Mesenchymal stem cell (in vitro differentiated cells and primary cell): ENCODE data around the gene IFI27L2.

Experiments used
- DNase-seq: peaks from one replicate; pipeline ENCODE4 v3.0.0-alpha.2; 2013
- H2AFZ ChIP-seq: one replicate; pipeline ENCODE4 v1.6.1; 2013; ENCODE audit warnings: low read depth, mild to moderate bottlenecking, control low read depth, inconsistent platforms, low read length, moderate library complexity
- H2AK5ac ChIP-seq: 2 replicates; pipeline ENCODE4 v1.6.1; 2013; ENCODE audit warnings: low read length, moderate library complexity, mild to moderate bottlenecking, inconsistent platforms; ENCODE audit not compliant: severe bottlenecking
- H2BK120ac ChIP-seq: one replicate; pipeline ENCODE4 v1.6.1; 2013; ENCODE audit warnings: low read depth, mild to moderate bottlenecking, inconsistent platforms, low read length, moderate library complexity
- H2BK12ac ChIP-seq, 2 experiments: one replicate each; pipeline ENCODE4 v1.6.1; 2013; ENCODE audit warnings: inconsistent platforms in 2 of 2, low read length in 2 of 2, mild to moderate bottlenecking in 2 of 2, moderate library complexity in 2 of 2, control low read depth in 1 of 2
- H2BK15ac ChIP-seq: one replicate; pipeline ENCODE4 v1.6.1; 2013; ENCODE audit warnings: mild to moderate bottlenecking, low read depth, inconsistent platforms; ENCODE audit not compliant: poor library complexity, severe bottlenecking
- H2BK5ac ChIP-seq: 2 replicates; pipeline ENCODE4 v1.6.1; 2013; ENCODE audit warnings: low read depth, mild to moderate bottlenecking, low read length, control low read depth, inconsistent platforms; ENCODE audit not compliant: poor library complexity, severe bottlenecking
- H3K14ac ChIP-seq, 2 experiments: one replicate each; pipeline ENCODE4 v1.6.1; 2013; ENCODE audit warnings: inconsistent platforms in 2 of 2, low read length in 2 of 2, control low read depth in 1 of 2, mild to moderate bottlenecking in 1 of 2, moderate library complexity in 1 of 2
- H3K18ac ChIP-seq, 2 experiments: one replicate each; pipeline ENCODE4 v1.6.1; 2013; ENCODE audit warnings: inconsistent platforms in 2 of 2, low read length in 2 of 2, control low read depth in 1 of 2, low read depth in 1 of 2, mild to moderate bottlenecking in 1 of 2
- H3K23ac ChIP-seq, 2 experiments: one replicate each; pipeline ENCODE4 v1.6.1; 2013; ENCODE audit warnings: inconsistent platforms in 2 of 2, low read length in 2 of 2, mild to moderate bottlenecking in 2 of 2, moderate library complexity in 2 of 2, control low read depth in 1 of 2
- H3K27ac ChIP-seq: 2 replicates; pipeline ENCODE4 v1.5.1; 2013; ENCODE audit warnings: mild to moderate bottlenecking, moderate library complexity, low read length, control low read depth, inconsistent platforms; ENCODE audit not compliant: poor library complexity, severe bottlenecking
- H3K27me3 ChIP-seq, 2 experiments: 2 replicates each; pipeline versions ENCODE4 v1.6.1 to v1.7.0; 2013; ENCODE audit warnings: low read length in 2 of 2, mild to moderate bottlenecking in 2 of 2, moderate library complexity in 2 of 2, control low read depth in 1 of 2, inconsistent platforms in 1 of 2; ENCODE audit not compliant: control insufficient read depth in 1 of 2, insufficient read depth in 1 of 2
- H3K36me3 ChIP-seq, 2 experiments: 2 replicates each; pipeline versions ENCODE4 v1.6.1 to v1.7.0; 2013; ENCODE audit warnings: low read length in 2 of 2, control low read depth in 1 of 2, inconsistent platforms in 1 of 2, low read depth in 1 of 2, mild to moderate bottlenecking in 1 of 2; ENCODE audit not compliant: insufficient read depth in 2 of 2, control insufficient read depth in 1 of 2
- H3K4ac ChIP-seq, 2 experiments: one replicate each; pipeline ENCODE4 v1.6.1; 2013; ENCODE audit warnings: inconsistent platforms in 2 of 2, low read length in 2 of 2, mild to moderate bottlenecking in 2 of 2, moderate library complexity in 2 of 2, control low read depth in 1 of 2, low read depth in 1 of 2
- H3K4me1 ChIP-seq: 2 replicates; pipeline ENCODE4 v1.6.1; 2013; ENCODE audit warnings: low read depth, low read length, control low read depth; ENCODE audit not compliant: control insufficient read depth, insufficient read depth
- H3K4me2 ChIP-seq: 2 replicates; pipeline ENCODE4 v1.6.1; 2013; ENCODE audit warnings: low read length, mild to moderate bottlenecking, inconsistent platforms; ENCODE audit not compliant: poor library complexity, severe bottlenecking
- H3K4me3 ChIP-seq, 2 experiments: 2 replicates each; pipeline versions ENCODE4 v1.5.1 to v1.7.0; 2013; ENCODE audit warnings: low read length in 2 of 2, mild to moderate bottlenecking in 2 of 2, control low read depth in 1 of 2, low read depth in 1 of 2; ENCODE audit not compliant: insufficient read depth in 1 of 2
- H3K79me1 ChIP-seq: replicated peaks from 2 replicates; pipeline ENCODE4 v1.6.1; 2013; ENCODE audit warnings: mild to moderate bottlenecking, control low read depth, low read length, inconsistent platforms; ENCODE audit not compliant: poor library complexity, severe bottlenecking
- H3K9ac ChIP-seq: 2 replicates; pipeline ENCODE4 v1.7.0; 2013; ENCODE audit warnings: mild to moderate bottlenecking, low read length, moderate library complexity
- H3K9me3 ChIP-seq: 2 replicates; pipeline ENCODE4 v1.7.0; 2013; ENCODE audit warnings: mild to moderate bottlenecking, low read length; ENCODE audit not compliant: control insufficient read depth
- H4K8ac ChIP-seq: one replicate; pipeline ENCODE4 v1.6.1; 2013; ENCODE audit warnings: inconsistent platforms, mild to moderate bottlenecking, low read length, moderate library complexity
- H4K91ac ChIP-seq: one replicate; pipeline ENCODE4 v1.6.1; 2013; ENCODE audit warnings: mild to moderate bottlenecking, low read length, inconsistent platforms
- WGBS: methylation state at CpG from one replicate; pipeline ENCODE4 v1.1.7; 2013; ENCODE audit warnings: mixed read lengths; 5-methylcytosine and 5-hydroxymethylcytosine counted together

The IFI27L2 gene

GRCh38 chr14:94116701-94117100 lies 12.7 kb downstream of the IFI27L2 start:
- H3K27ac ChIP-seq, result no peak overlapping the region
- H2BK120ac ChIP-seq, result no peak overlapping the region
- peaks cover 0 to 3% of the 10 kb centered on the region in 2 experiments for H3K36me3 ChIP-seq
- H2BK12ac ChIP-seq, result no peak overlapping the region
- H4K91ac ChIP-seq, result no peak overlapping the region
- WGBS, result 78% methylated on average over 8 of the region's 10 CpGs
- no peak overlapping the region for H3K4me3 ChIP-seq
- H4K8ac ChIP-seq, result no peak overlapping the region
- no peak overlapping the region for H3K14ac ChIP-seq
- H3K27me3 ChIP-seq, result peaks cover 5 to 50% of the 10 kb centered on the region in 2 experiments
- H3K9ac ChIP-seq, result no peak overlapping the region
- no peak overlapping the region for H2AFZ ChIP-seq
- no peak overlapping the region for H2BK15ac ChIP-seq
- H3K4ac ChIP-seq, result no peak overlapping the region
- H3K4me2 ChIP-seq, result no peak overlapping the region
- no peak for DNase-seq
- H3K23ac ChIP-seq, result no peak overlapping the region
- no peak overlapping the region for H3K18ac ChIP-seq
- H2BK5ac ChIP-seq, result no peak overlapping the region
- no peaks in the 10 kb centered on the region for H3K4me1 ChIP-seq
- H2AK5ac ChIP-seq, result no peak overlapping the region
- no peaks in the 10 kb centered on the region for H3K79me1 ChIP-seq
- H3K9me3 ChIP-seq, result peaks cover 16% of the 10 kb centered on the region

DNA sequence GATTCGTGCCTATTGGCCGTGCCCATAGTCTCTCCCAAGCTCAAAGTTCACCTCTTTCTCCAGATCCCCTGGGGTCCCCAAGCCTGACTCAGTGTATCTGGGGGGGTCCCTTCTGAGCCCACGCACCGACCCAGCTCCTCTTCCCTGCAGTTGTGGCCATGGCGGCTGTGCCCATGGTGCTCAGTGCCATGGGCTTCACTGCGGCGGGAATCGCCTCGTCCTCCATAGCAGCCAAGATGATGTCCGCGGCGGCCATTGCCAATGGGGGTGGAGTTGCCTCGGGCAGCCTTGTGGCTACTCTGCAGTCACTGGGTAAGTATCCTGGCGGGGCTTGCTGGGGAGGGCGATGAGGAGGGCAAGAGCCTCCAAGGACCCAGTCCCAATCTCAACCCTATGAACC lies 13.8 kb downstream of the IFI27L2 start:
- Histone ChIP-seq H3K9ac (no peak overlapping the region), H2AFZ (no peak overlapping the region), H2BK120ac (no peak overlapping the region), H3K14ac (no peak overlapping the region), H4K8ac (no peak overlapping the region), H3K23ac (no peak overlapping the region), H3K79me1 (no peaks in the 10 kb centered on the region), H2BK12ac (no peak overlapping the region), H3K27me3 (peaks cover 5 to 50% of the 10 kb centered on the region in 2 experiments), H3K4me1 (no peaks in the 10 kb centered on the region), H3K9me3 (peaks cover 14% of the 10 kb centered on the region), H2AK5ac (no peak overlapping the region), H3K36me3 (peaks cover 0 to 3% of the 10 kb centered on the region in 2 experiments), H2BK15ac (no peak overlapping the region), H3K27ac (no peak overlapping the region), H3K4ac (no peak overlapping the region), H3K18ac (no peak overlapping the region), H2BK5ac (no peak overlapping the region), H3K4me3 (no peak overlapping the region), H4K91ac (no peak overlapping the region), H3K4me2 (no peak overlapping the region)
- no peak for DNase-seq
- 92% methylated on average over 15 of the region's 15 CpGs for WGBS

GRCh38 chr14:94115058-94115591 lies 14.3 kb downstream of the IFI27L2 start:
- 75% methylated on average over 4 of the region's 4 CpGs for WGBS

GRCh38 chr14:94114589-94115057 lies 14.8 kb downstream of the IFI27L2 start:
- H3K14ac ChIP-seq, result peak overlapping the region in 1 of 2 experiments; percentile 11
- no peak overlapping the region for H3K9ac ChIP-seq
- H2AFZ ChIP-seq, result no peak overlapping the region
- DNase-seq, result no peak
- 92% methylated on average over 5 of the region's 5 CpGs for WGBS
- no peak overlapping the region for H2BK5ac ChIP-seq
- peaks cover 5 to 49% of the 10 kb centered on the region in 2 experiments for H3K27me3 ChIP-seq
- no peak overlapping the region for H3K4me2 ChIP-seq
- H2BK120ac ChIP-seq, result no peak overlapping the region
- peaks cover 0 to 3% of the 10 kb centered on the region in 2 experiments for H3K36me3 ChIP-seq
- no peak overlapping the region for H4K91ac ChIP-seq
- no peak overlapping the region for H3K18ac ChIP-seq
- peaks cover 4% of the 10 kb centered on the region for H3K9me3 ChIP-seq
- H2AK5ac ChIP-seq, result no peak overlapping the region
- no peak overlapping the region for H3K27ac ChIP-seq
- no peak overlapping the region for H4K8ac ChIP-seq
- no peak overlapping the region for H2BK12ac ChIP-seq
- no peaks in the 10 kb centered on the region for H3K4me1 ChIP-seq
- no peak overlapping the region for H2BK15ac ChIP-seq
- H3K4ac ChIP-seq, result no peak overlapping the region
- no peak overlapping the region for H3K4me3 ChIP-seq
- no peaks in the 10 kb centered on the region for H3K79me1 ChIP-seq
- H3K23ac ChIP-seq, result peak overlapping the region in 1 of 2 experiments; percentile 76

More at GRCh38 chr14:94115058-94115591, 14.3 kb downstream of the IFI27L2 start:
- Histone ChIP-seq H3K27me3 (peaks cover 5 to 50% of the 10 kb centered on the region in 2 experiments), H3K18ac (no peak overlapping the region), H3K4ac (no peak overlapping the region), H3K4me1 (no peaks in the 10 kb centered on the region), H3K79me1 (no peaks in the 10 kb centered on the region), H3K4me3 (no peak overlapping the region), H3K27ac (no peak overlapping the region), H3K14ac (no peak overlapping the region), H3K9me3 (peaks cover 9% of the 10 kb centered on the region), H2AK5ac (no peak overlapping the region), H2BK5ac (no peak overlapping the region), H3K9ac (no peak overlapping the region), H2BK15ac (no peak overlapping the region), H4K91ac (no peak overlapping the region), H3K36me3 (peaks cover 0 to 3% of the 10 kb centered on the region in 2 experiments), H3K23ac (no peak overlapping the region), H2AFZ (no peak overlapping the region), H2BK120ac (no peak overlapping the region), H4K8ac (no peak overlapping the region), H3K4me2 (no peak overlapping the region), H2BK12ac (no peak overlapping the region)
- no peak for DNase-seq
